ENCODE results near the gene KIF6. TPM values are rescaled to one million over a fixed set of nuclear protein-coding genes. Genes with fewer than 3 reads are reported as not detected.

The KIF6 gene
- total RNA-seq, 4 donors from 2014 or later: 0.19 to 0.38 TPM; not detected in 2

DNA sequence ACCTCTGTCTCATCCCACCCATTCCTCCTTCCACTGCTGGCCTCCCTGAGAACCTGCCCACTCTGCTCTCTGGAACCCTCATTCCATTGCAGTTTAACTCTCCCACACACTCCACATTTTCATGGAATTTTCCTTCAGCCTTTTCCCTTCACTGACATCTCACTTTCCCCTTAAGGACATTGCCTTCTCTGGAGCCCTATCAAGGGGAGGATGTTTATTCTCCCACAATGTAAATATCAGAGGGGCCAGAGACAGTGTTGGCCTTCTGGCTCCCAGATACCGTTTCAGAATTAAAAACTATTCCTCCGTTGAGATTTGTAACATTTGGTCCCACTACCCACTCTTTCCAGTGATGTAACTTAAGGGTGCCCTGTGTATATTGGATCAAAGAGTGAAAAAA, 203.2 kb downstream of the KIF6 start:
- TF ChIP-seq, protein P1, sequence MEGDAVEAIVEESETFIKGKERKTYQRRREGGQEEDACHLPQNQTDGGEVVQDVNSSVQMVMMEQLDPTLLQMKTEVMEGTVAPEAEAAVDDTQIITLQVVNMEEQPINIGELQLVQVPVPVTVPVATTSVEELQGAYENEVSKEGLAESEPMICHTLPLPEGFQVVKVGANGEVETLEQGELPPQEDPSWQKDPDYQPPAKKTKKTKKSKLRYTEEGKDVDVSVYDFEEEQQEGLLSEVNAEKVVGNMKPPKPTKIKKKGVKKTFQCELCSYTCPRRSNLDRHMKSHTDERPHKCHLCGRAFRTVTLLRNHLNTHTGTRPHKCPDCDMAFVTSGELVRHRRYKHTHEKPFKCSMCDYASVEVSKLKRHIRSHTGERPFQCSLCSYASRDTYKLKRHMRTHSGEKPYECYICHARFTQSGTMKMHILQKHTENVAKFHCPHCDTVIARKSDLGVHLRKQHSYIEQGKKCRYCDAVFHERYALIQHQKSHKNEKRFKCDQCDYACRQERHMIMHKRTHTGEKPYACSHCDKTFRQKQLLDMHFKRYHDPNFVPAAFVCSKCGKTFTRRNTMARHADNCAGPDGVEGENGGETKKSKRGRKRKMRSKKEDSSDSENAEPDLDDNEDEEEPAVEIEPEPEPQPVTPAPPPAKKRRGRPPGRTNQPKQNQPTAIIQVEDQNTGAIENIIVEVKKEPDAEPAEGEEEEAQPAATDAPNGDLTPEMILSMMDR (IDR thresholded peaks at IDR 0.05): no peak
- ATAC-seq (ENCODE audit: low FRiP score) (no peak), DNase-seq (ENCODE audit: low spot score) (no peak)

DNA sequence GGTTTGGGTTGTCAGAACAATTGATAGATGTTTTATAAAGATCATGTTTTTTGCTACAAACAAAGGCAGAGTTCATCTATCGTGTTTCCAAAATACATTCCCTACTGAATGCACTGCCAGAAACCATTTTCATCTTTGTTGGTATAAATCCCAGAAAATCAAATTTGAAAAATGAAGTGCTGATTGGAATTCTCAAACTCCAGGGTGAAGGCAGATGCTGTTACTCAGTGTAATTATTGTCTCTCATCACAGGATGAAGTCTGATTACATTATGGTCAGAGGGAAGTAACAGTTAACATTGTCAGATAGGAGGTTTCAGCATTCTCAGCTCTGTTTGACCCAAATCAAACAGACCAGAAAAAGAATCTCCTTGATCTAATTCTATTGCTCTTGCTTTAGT, 204.3 kb downstream of the KIF6 start:
- ATAC-seq (ENCODE audit: low FRiP score) (no peak), DNase-seq (ENCODE audit: low spot score) (no peak)
- TF ChIP-seq, protein P1 (IDR thresholded peaks at IDR 0.05): no peak

DNA sequence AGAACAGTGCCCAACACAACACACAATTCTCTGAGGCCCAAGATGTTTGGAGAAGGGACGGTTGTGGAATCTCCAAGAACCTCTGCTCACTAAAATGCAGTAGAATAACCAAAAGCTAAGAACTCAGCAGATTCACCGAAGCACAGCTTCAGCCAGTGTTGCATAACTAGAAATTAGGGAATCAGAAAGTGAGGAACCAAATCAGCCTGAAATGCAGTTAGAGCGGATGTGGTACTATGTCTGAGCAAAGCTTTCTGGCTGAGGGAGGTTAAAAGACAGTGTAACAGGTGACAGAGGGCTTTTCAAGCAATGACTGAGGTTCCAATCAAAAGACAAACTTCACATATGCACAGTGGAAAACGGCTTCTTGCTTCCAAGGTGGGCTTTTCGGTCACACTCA, 204.8 kb downstream of the KIF6 start:
- no peak for ATAC-seq (ENCODE audit: low FRiP score)

DNA sequence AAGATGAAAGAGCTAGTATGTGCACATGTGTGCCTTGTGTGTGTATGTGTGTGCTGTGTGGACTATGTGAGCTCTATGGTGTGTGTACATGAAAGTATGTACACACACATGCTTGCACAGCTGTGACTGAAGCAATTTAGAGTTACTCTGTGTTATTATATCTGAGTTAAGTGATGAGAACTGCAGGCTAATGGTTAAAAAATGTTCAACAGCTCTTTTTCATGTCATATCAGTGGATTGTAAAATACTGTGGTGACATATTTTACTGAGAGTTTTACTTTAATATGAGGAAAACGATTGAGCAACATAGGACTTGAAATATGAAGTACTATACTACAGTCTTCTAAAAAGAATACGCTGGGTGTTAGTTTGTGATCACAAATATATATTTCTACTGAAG, 207.0 kb downstream of the KIF6 start:
- TF ChIP-seq, protein P1 (IDR thresholded peaks at IDR 0.05): no peak
- DNase-seq (ENCODE audit: low spot score) (no peak), ATAC-seq (ENCODE audit: low FRiP score) (no peak)

More for the DNA sequence above, 204.8 kb downstream of the KIF6 start:
- TF ChIP-seq, protein P1 (IDR thresholded peaks at IDR 0.05): no peak
- no peak for DNase-seq (ENCODE audit: low spot score)

DNA sequence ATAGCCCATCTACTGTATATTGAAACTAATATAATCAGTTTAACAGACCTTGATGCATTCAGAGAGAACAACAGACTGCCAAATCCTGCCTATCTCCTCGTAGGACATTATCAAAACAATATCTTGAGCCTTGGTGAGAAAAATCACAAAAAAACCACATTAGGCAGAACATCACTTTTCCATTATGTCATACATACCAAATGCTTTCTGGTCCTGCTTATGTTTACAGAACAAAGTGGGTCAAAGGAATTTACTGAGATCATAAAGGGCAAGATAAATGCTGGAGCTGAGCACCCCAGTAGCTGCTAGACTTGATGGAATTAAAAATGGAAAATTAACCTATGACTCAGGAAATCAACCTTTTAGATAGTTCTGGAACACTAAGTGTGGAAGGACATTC, 207.5 kb downstream of the KIF6 start:
- no peak for ATAC-seq (ENCODE audit: low FRiP score)
- TF ChIP-seq, protein P1 (IDR thresholded peaks at IDR 0.05): no peak

DNA sequence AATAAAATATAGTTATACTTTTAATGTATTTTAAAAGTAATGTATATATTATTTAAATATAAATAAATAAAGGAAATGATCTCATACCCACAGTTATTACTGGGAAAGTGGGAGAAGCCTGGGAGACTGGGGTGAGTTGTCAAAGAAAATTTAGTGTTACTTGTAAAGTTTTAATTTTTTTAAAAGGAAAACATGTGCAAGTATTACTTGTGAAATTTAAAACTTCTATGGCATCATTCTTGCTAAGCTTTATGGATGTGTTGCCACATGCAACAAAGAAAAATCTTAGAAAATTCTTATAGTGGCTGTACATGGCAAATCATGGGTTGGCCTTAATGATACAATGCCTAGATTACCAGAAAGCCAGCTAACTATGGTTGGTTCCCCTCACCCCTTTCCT, 208.7 kb downstream of the KIF6 start:
- ATAC-seq (ENCODE audit: low FRiP score): no peak
- TF ChIP-seq, protein P1 (IDR thresholded peaks at IDR 0.05): no peak
- DNase-seq (ENCODE audit: low spot score): no peak

More for the DNA sequence above, 207.5 kb downstream of the KIF6 start:
- no peak for DNase-seq (ENCODE audit: low spot score)

DNA sequence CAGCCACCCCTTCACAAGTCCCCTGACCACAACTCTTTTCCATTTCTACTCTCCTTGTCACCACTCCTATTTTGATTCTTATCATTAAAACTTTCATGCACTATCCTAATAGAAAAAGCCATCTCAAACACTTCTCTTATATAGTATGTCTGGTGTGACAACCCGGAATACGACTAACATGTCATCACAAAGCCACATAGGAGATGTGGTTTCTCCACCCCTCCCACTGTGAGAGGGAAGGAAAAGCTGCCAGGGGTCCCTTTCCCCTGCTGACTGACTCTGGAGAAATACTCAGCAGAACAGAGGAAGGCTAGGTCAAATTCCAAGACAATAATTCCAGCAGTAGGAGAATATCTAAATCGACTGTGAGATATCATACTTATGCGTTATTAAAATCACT, 209.7 kb downstream of the KIF6 start:
- TF ChIP-seq, protein P1 (IDR thresholded peaks at IDR 0.05): no peak
- DNase-seq (ENCODE audit: low spot score): no peak
- ATAC-seq (ENCODE audit: low FRiP score): no peak

All from omental fat pad (tissue), 4 donors.